Motor neuron (in vitro differentiated cells): ENCODE results near the gene PIK3C2B. TPM values are rescaled to one million over a fixed set of nuclear protein-coding genes. Genes with fewer than 3 reads are reported as not detected.

Experiments
- ATAC-seq, 8 experiments: fragments of 200-7000 bp; cut with Tn5 transposase; replicated peaks in 6 of 8; 2 replicates each; pipeline ENCODE4 v1.8.0; 2021; ENCODE audit warnings: mild to moderate bottlenecking in 8 of 8, moderate library complexity in 8 of 8
- H3K27ac ChIP-seq, 2 donors: fragments of 250-450 bp; sonication (Bioruptor Pico); 2 replicates each; pipeline ENCODE4 v1.9.0; 2021; ENCODE audit warnings: antibody characterized with exemption in 2 of 2, mild to moderate bottlenecking in 2 of 2, moderate library complexity in 1 of 2
- H3K4me1 ChIP-seq, 2 donors: fragments of 250-450 bp; sonication (Bioruptor Pico); replicated peaks in 1 of 2; 2 replicates each; pipeline ENCODE4 v1.6.1; 2021; ENCODE audit warnings: antibody characterized with exemption in 2 of 2, mild to moderate bottlenecking in 2 of 2, moderate library complexity in 1 of 2
- H3K4me3 ChIP-seq, 5 donors: fragments of 250-450 bp; sonication (Bioruptor Pico); 2 replicates each; pipeline ENCODE4 v1.9.0; 2021; ENCODE audit warnings: antibody characterized with exemption in 5 of 5, mild to moderate bottlenecking in 5 of 5, moderate library complexity in 4 of 5
- WGBS, 10 experiments: fragments of 450-650 bp; shearing (Covaris generic); methylation state at CpG; one replicate each; pipeline ENCODE4 v1.0.0; 2022; 5-methylcytosine and 5-hydroxymethylcytosine counted together
- in situ Hi-C, 9 experiments: fragments of 400-800 bp; cut with MboI; loops; one replicate each; pipeline ENCODE4 v1.15.0; 2021; ENCODE audit warnings: low sequenced_read_pairs in 9 of 9, low pct_unique_long_range_greater_than_20kb in 2 of 9; ENCODE audit not compliant: unreplicated experiment in 9 of 9
- total RNA-seq, 8 experiments: library from RNA; unstranded; fragments of 300-600 nt; gene quantifications; 2 replicates each; pipeline versions ENCODE4 v1.2.3 to v1.2.4, GENCODE V29; 2022

Gene PIK3C2B
- total RNA-seq, 8 experiments from 2014 or later = 4.6 to 60.2 (median 23.7) TPM

- Histone ChIP-seq H3K4me3 (no peak overlapping the region), H3K4me1 (peaks cover 30 to 32% of the 10 kb centered on the region in 2 donors), H3K27ac (no peak overlapping the region)
- no peak for ATAC-seq
- WGBS, 10 experiments = 58 to 100% (median 93%) methylated on average over 2 to 7 of the region's 11 CpGs; no CpG with 5 or more reads in 2 of the 10 experiments
- in situ Hi-C loops = no loop called here
These were observed 33.0 kb downstream of the PIK3C2B start for GRCh38 chr1:204461331-204462228.

- Histone ChIP-seq H3K4me3 (no peak overlapping the region), H3K27ac (no peak overlapping the region), H3K4me1 (peaks cover 34 to 42% of the 10 kb centered on the region in 2 donors)
- no peak for ATAC-seq
- WGBS, 10 experiments = 94 to 100% (median 100%) methylated on average over 1 to 6 of the region's 8 CpGs; no CpG with 5 or more reads in 5 of the 10 experiments
- in situ Hi-C loops = no loop called here
These were observed 34.3 kb downstream of the PIK3C2B start for GRCh38 chr1:204460346-204460745.

GRCh38 chr1:204459706-204460105 is 34.9 kb downstream of the PIK3C2B start:
- in situ Hi-C loops = no loop called here
- WGBS, 10 experiments = 40 to 100% (median 78%) methylated on average over 1 to 3 of the region's 4 CpGs; no CpG with 5 or more reads in 3 of the 10 experiments
- Histone ChIP-seq H3K4me3 (no peak overlapping the region), H3K27ac (no peak overlapping the region), H3K4me1 (peaks cover 41 to 48% of the 10 kb centered on the region in 2 donors)
- ATAC-seq = no peak

GRCh38 chr1:204457666-204458065 is 36.9 kb downstream of the PIK3C2B start:
- H3K4me3 ChIP-seq = peak overlapping the region in 2 of 5 donors; percentile 11 to 28
- peak overlapping the region; percentile 81 to 93 for H3K27ac ChIP-seq
- ATAC-seq = peak in 1 of 8 experiments; percentile 4
- WGBS, 10 experiments = 21 to 73% (median 34%) methylated on average over 4 to 5 of the region's 5 CpGs; no CpG with 5 or more reads in 6 of the 10 experiments
- H3K4me1 ChIP-seq = peaks cover 48 to 56% of the 10 kb centered on the region in 2 donors
- in situ Hi-C loops = no loop called here

- H3K27ac ChIP-seq = peak overlapping the region; percentile 81 to 93
- in situ Hi-C loops = no loop called here
These were observed 37.7 kb downstream of the PIK3C2B start for GRCh38 chr1:204456826-204457442.

GRCh38 chr1:204455831-204456145 is 38.8 kb downstream of the PIK3C2B start:
- no peak for ATAC-seq
- Histone ChIP-seq H3K27ac (peak overlapping the region; percentile 81 to 93), H3K4me1 (peaks cover 48 to 56% of the 10 kb centered on the region in 2 donors), H3K4me3 (no peak overlapping the region)
- WGBS, 10 experiments = 67 to 81% (median 77%) methylated on average over 2 to 7 of the region's 9 CpGs; no CpG with 5 or more reads in 6 of the 10 experiments
- in situ Hi-C loops = no loop called here

More at GRCh38 chr1:204456826-204457442, 37.7 kb downstream of the PIK3C2B start:
- H3K4me1 ChIP-seq = peaks cover 48 to 56% of the 10 kb centered on the region in 2 donors
- peak overlapping the region in 4 of 5 donors; percentile 4 to 28 (median 12) for H3K4me3 ChIP-seq
- WGBS, 10 experiments = 10 to 69% (median 19%) methylated on average over 2 to 8 of the region's 11 CpGs; no CpG with 5 or more reads in 4 of the 10 experiments
- ATAC-seq = peak in 7 of 8 experiments; percentile 44 to 96 (median 72)

GRCh38 chr1:204455063-204455830 is 39.4 kb downstream of the PIK3C2B start:
- ATAC-seq = peak in 5 of 8 experiments; percentile 69 to 76 (median 72)
- in situ Hi-C loops = no loop called here
- H3K4me1 ChIP-seq = peaks cover 48 to 56% of the 10 kb centered on the region in 2 donors
- peak overlapping the region; percentile 81 to 93 for H3K27ac ChIP-seq
- H3K4me3 ChIP-seq = no peak overlapping the region
- 2 to 74% (median 7%) methylated on average over 2 to 10 of the region's 18 CpGs; no CpG with 5 or more reads in 5 of the 10 experiments for WGBS, 10 experiments

- in situ Hi-C loops = no loop called here
- ATAC-seq = no peak
- peaks cover 48 to 55% of the 10 kb centered on the region in 2 donors for H3K4me1 ChIP-seq
- H3K27ac ChIP-seq = peak overlapping the region; percentile 81 to 93
- WGBS, 10 experiments = 51 to 92% (median 57%) methylated on average over 1 to 4 of the region's 4 CpGs; no CpG with 5 or more reads in 4 of the 10 experiments
- no peak overlapping the region for H3K4me3 ChIP-seq
These were observed 40.1 kb downstream of the PIK3C2B start for GRCh38 chr1:204454476-204454875.

GRCh38 chr1:204453141-204453772 is 41.3 kb downstream of the PIK3C2B start:
- in situ Hi-C loops = no loop called here
- H3K27ac ChIP-seq = no peak overlapping the region
- 64 to 100% (median 90%) methylated on average over 2 to 8 of the region's 8 CpGs for WGBS, 10 experiments
- H3K4me3 ChIP-seq = no peak overlapping the region
- peaks cover 43 to 46% of the 10 kb centered on the region in 2 donors for H3K4me1 ChIP-seq
- no peak for ATAC-seq

GRCh38 chr1:204451352-204452124 is 43.1 kb downstream of the PIK3C2B start:
- Histone ChIP-seq H3K27ac (no peak overlapping the region), H3K4me3 (no peak overlapping the region), H3K4me1 (peaks cover 42 to 43% of the 10 kb centered on the region in 2 donors)
- in situ Hi-C loops = no loop called here
- WGBS, 10 experiments = 33 to 100% (median 89%) methylated on average over 2 to 7 of the region's 8 CpGs; no CpG with 5 or more reads in 3 of the 10 experiments
- no peak for ATAC-seq

GRCh38 chr1:204450461-204451257 is 43.9 kb downstream of the PIK3C2B start:
- peak in 1 of 8 experiments; percentile 32 for ATAC-seq
- in situ Hi-C loops = no loop called here
- WGBS, 10 experiments = 89 to 100% (median 91%) methylated on average over 3 to 6 of the region's 8 CpGs; no CpG with 5 or more reads in 6 of the 10 experiments
- Histone ChIP-seq H3K27ac (no peak overlapping the region), H3K4me3 (no peak overlapping the region), H3K4me1 (peaks cover 34 to 35% of the 10 kb centered on the region in 2 donors)
